PC-9 (cell line): ENCODE data around the gene KRTAP13-4.

Source experiments
- EZH2 ChIP-seq: fragments of 200-600 bp; sonication (generic); IDR thresholded peaks from 2 replicates; pipeline ENCODE4 v1.8.0; 2017; ENCODE audit warnings: antibody characterized with exemption, low read depth
- TF ChIP-seq, protein P1 (sequence below): fragments of 200-600 bp; sonication (generic); conservative IDR thresholded peaks from 2 replicates; pipeline ENCODE4 v1.6.1; 2017; ENCODE audit warnings: mixed run types, antibody characterized with exemption, mild to moderate bottlenecking, moderate library complexity

DNA sequence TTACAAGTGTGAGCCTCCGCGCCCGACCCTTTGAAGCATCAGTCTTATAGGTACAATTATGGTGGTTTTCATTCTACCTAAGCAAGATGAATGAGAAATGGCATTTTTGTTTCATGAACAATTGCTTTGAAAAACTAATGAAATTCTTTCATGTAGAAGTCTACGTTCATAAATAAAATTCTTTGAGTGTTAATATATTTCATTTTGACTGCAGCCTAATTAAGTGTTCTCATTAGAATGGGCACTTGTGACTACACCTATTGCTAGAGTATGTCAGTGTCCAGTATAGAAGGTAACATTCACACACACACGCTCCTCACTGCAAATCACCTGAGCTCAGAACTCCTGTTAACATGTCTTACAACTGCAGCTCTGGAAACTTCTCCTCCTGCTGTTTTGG is 10.0 kb downstream of the KRTAP13-4 start, which contains the start of gene KRTAP15-1:
- TF ChIP-seq EZH2: no peak
- TF ChIP-seq, protein P1, sequence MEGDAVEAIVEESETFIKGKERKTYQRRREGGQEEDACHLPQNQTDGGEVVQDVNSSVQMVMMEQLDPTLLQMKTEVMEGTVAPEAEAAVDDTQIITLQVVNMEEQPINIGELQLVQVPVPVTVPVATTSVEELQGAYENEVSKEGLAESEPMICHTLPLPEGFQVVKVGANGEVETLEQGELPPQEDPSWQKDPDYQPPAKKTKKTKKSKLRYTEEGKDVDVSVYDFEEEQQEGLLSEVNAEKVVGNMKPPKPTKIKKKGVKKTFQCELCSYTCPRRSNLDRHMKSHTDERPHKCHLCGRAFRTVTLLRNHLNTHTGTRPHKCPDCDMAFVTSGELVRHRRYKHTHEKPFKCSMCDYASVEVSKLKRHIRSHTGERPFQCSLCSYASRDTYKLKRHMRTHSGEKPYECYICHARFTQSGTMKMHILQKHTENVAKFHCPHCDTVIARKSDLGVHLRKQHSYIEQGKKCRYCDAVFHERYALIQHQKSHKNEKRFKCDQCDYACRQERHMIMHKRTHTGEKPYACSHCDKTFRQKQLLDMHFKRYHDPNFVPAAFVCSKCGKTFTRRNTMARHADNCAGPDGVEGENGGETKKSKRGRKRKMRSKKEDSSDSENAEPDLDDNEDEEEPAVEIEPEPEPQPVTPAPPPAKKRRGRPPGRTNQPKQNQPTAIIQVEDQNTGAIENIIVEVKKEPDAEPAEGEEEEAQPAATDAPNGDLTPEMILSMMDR: no peak
